ENCODE data around the gene SPATA1. TPM values are rescaled to one million over a fixed set of nuclear protein-coding genes. Genes with fewer than 3 reads are reported as not detected.

The SPATA1 gene
- total and polyA plus RNA-seq, 2 experiments from 2014 or later: 0.88 to 1.2 TPM

GRCh38 chr1:84540759-84541158, 34.6 kb downstream of the SPATA1 start:
- Histone ChIP-seq H3K9me3 (ENCODE audit: low read depth) (no peaks in the 10 kb centered on the region), H3K4me1 (ENCODE audit: low read depth) (no peaks in the 10 kb centered on the region), H3K27ac (no peak overlapping the region), H3K4me3 (no peak overlapping the region), H3K36me3 (no peaks in the 10 kb centered on the region), H3K27me3 (no peaks in the 10 kb centered on the region)
- DNase-seq (ENCODE audit: low read depth in 1 of 2, low spot score in 1 of 2): no peak
- TF ChIP-seq CTCF (IDR thresholded peaks at IDR 0.05; ENCODE audit: low read depth, low read length): no peak

GRCh38 chr1:84541679-84542078, 35.5 kb downstream of the SPATA1 start:
- Histone ChIP-seq H3K27ac (no peak overlapping the region), H3K27me3 (no peaks in the 10 kb centered on the region), H3K4me3 (no peak overlapping the region), H3K36me3 (no peaks in the 10 kb centered on the region), H3K9me3 (ENCODE audit: low read depth) (no peaks in the 10 kb centered on the region), H3K4me1 (ENCODE audit: low read depth) (no peaks in the 10 kb centered on the region)
- DNase-seq (ENCODE audit: low read depth in 1 of 2, low spot score in 1 of 2): no peak
- no peak for TF ChIP-seq CTCF (IDR thresholded peaks at IDR 0.05; ENCODE audit: low read depth, low read length)

- H3K27ac ChIP-seq: no peak overlapping the region
- TF ChIP-seq CTCF (IDR thresholded peaks at IDR 0.05; ENCODE audit: low read depth, low read length): no peak
- H3K36me3 ChIP-seq: no peaks in the 10 kb centered on the region
- peak in 1 of 2 donors; percentile 22 for DNase-seq (ENCODE audit: low read depth in 1 of 2, low spot score in 1 of 2)
- H3K4me3 ChIP-seq: no peak overlapping the region
- no peaks in the 10 kb centered on the region for H3K9me3 ChIP-seq (ENCODE audit: low read depth)
- no peaks in the 10 kb centered on the region for H3K4me1 ChIP-seq (ENCODE audit: low read depth)
- H3K27me3 ChIP-seq: no peaks in the 10 kb centered on the region
Observed at GRCh38 chr1:84550826-84551225, 44.6 kb downstream of the SPATA1 start.

GRCh38 chr1:84569216-84569615, 63.0 kb downstream of the SPATA1 start:
- DNase-seq (ENCODE audit: low read depth in 1 of 2, low spot score in 1 of 2): no peak
- Histone ChIP-seq H3K27ac (no peak overlapping the region), H3K9me3 (ENCODE audit: low read depth) (no peaks in the 10 kb centered on the region), H3K4me1 (ENCODE audit: low read depth) (peaks cover 9% of the 10 kb centered on the region), H3K27me3 (no peaks in the 10 kb centered on the region), H3K36me3 (no peaks in the 10 kb centered on the region), H3K4me3 (no peak overlapping the region)
- no peak for TF ChIP-seq CTCF (IDR thresholded peaks at IDR 0.05; ENCODE audit: low read depth, low read length)

DNA sequence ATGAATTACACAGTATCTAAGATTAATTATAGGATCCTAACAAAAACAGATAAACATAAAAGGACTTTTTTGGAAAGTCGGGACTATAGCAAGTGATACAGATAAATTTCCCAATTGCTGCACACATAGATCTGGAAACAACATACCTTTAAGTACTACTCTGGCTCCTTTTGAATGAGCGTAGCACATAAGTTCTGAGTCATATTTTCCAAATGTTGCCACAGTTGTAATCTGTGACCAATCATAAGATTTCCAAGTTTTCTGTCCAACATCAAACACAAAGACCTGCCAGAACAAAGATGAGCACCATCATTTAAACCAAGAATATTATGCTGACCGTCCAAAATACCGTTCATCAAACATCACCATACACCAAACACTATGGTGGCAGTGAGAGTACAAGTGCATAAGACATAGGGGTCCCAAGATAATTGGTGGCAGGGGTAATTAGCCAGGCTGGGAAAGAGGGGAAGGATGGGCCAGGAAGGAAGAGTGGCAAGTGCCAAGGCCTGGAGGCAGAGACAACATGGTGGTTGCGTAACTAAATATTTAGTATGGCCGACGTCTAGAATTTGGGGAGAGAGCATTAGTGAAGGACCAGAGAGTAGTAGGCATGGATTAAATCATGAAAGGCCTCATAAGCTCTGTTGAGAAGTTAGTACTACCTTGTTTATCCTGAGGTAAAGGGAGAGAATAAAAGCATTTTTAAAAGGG, 64.4 kb downstream of the SPATA1 start:
- Histone ChIP-seq H3K36me3 (no peaks in the 10 kb centered on the region), H3K4me1 (ENCODE audit: low read depth) (peaks cover 9% of the 10 kb centered on the region), H3K27ac (no peak overlapping the region), H3K9me3 (ENCODE audit: low read depth) (no peaks in the 10 kb centered on the region), H3K27me3 (no peaks in the 10 kb centered on the region), H3K4me3 (no peak overlapping the region)
- no peak for TF ChIP-seq CTCF (IDR thresholded peaks at IDR 0.05; ENCODE audit: low read depth, low read length)
- DNase-seq (ENCODE audit: low read depth in 1 of 2, low spot score in 1 of 2): peak in 1 of 2 donors; percentile 57

All from cardiac muscle cell (in vitro differentiated cells and primary cell).